LNCAP (cell line): ENCODE data around the gene RRAS2.

ENCODE experiments used
- CTCF ChIP-seq: fragments of 450-650 bp; IDR thresholded peaks from 2 replicates; pipeline ENCODE4 v1.5.1; 2017; ENCODE audit warnings: mild to moderate bottlenecking

Gene RRAS2

GRCh38 chr11:14386895-14387480, 28.0 kb upstream of the RRAS2 start:
- TF ChIP-seq CTCF = no peak

- no peak for TF ChIP-seq CTCF
These were observed 27.1 kb upstream of the RRAS2 start for GRCh38 chr11:14386081-14386480.

GRCh38 chr11:14384338-14384737, 25.4 kb upstream of the RRAS2 start:
- TF ChIP-seq CTCF = no peak

GRCh38 chr11:14381968-14382367, 23.0 kb upstream of the RRAS2 start:
- no peak for TF ChIP-seq CTCF

- TF ChIP-seq CTCF = no peak
These were observed 22.1 kb upstream of the RRAS2 start for GRCh38 chr11:14380947-14381561.

GRCh38 chr11:14380125-14380936, 21.3 kb upstream of the RRAS2 start:
- no peak for TF ChIP-seq CTCF

GRCh38 chr11:14378171-14378570, 19.2 kb upstream of the RRAS2 start:
- no peak for TF ChIP-seq CTCF
